DMS 273 (cell line): ENCODE data around the gene VASN.
"Not testable (repeated sequence)": the region's sequence is repeated elsewhere in the genome, so short reads cannot be mapped to it uniquely, and the experiment has no call there.

Source experiments
- DNase-seq: peaks from one replicate; lab custom pipeline; 2025; ENCODE audit not compliant: unreplicated experiment; lab: John Stamatoyannopoulos, UW

Gene VASN

DNA sequence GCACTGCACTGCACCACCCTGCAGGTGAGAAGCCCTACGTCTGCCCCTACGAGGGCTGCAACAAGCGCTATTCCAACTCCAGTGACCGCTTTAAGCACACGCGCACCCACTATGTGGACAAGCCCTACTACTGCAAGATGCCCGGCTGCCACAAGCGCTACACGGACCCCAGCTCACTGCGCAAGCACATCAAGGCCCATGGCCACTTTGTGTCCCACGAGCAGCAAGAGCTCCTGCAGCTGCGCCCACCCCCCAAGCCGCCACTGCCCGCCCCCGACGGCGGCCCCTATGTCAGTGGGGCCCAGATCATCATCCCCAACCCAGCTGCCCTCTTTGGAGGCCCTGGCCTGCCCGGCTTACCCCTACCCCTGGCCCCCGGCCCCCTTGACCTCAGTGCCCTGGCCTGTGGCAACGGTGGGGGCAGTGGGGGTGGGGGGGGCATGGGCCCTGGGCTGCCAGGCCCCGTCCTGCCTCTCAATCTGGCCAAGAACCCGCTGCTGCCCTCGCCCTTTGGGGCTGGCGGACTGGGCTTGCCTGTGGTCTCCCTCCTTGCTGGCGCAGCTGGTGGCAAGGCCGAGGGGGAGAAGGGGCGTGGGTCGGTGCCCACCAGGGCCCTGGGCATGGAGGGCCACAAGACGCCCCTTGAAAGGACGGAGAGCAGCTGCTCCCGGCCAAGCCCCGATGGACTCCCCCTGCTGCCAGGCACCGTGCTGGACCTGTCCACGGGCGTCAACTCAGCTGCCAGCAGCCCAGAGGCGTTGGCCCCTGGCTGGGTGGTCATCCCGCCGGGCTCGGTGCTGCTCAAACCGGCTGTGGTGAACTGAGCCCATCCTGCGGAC, 34.7 kb upstream of the VASN start:
- DNase-seq: no peak

DNA sequence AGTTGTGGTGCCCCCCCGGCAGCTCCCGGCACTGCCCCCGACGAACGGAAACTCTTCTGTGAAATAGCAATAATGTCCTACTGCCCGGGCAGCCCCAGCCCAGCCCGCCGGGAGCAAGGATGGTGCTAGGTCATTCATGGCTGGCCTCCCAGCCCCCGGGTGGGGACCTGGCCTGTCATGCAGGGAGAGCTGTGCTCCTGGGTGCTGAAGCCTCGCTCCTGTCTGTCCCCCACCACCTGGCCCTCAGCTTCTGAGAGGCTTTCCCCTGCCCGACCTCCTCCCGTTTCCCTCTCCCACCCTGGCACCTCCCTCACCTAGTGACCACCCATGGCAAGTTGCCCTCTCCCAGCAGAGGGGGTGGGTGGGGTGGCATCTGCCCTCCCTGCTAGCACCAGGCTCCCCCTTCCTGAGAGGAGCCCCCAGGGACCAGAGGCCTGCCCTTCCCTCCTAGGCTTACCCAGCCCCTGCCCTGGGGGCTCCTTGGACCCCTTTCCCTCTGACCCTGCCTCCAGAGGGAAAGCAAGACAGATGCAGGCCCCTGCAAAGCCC, 34.0 kb upstream of the VASN start:
- no peak for DNase-seq

DNA sequence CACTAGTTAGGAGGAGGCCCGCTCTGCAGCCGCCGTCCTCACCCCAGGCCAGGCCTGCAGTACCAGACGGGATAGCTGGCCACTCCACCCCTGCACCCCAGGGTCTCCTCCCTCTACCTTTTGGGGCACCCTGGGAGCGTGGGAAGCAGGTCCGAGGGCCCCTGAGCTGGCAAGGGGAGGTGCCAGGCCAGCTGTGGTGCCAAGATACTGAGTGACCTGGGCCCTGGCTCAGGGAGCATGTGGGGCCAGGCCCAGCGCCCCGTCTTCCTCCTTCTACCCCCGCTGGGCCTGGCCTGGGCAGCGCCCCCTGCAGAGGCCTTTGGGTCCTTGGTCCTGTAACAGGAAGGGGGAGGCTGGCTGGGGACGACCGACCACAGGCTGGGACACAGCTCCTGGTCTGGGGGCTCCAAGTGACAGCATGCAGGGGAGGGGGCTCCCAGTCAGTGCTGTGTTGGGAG, 33.5 kb upstream of the VASN start:
- no peak for DNase-seq

DNA sequence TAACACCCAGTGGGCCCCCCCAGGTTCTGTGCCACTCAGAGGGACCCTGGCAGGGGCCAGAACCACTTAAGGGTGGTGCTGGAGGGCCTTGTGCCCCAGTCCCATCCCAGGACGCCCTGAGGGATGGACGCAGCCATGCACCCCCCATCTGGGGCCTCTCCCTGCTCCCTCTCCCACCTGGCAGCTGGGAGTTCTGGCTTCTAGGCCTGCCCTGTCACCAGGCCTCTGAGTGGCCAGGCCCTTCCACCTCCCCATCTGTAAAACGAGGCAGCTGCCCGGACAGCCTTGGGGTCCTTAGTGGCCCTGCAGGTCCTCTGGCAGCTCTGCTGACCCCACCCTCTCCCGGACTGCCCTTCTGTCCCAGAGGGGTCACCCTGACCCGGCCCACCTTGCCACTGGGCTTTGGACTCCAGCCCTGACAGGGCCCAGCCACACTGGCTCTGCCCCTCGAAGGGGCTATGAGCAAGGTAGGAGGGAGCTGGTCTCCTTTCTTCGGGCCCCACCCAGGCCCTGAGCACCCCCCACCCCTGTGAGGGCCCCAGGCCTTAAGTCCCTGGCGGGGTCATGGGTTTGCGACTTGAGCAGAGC, 32.8 kb upstream of the VASN start:
- DNase-seq: no peak

DNA sequence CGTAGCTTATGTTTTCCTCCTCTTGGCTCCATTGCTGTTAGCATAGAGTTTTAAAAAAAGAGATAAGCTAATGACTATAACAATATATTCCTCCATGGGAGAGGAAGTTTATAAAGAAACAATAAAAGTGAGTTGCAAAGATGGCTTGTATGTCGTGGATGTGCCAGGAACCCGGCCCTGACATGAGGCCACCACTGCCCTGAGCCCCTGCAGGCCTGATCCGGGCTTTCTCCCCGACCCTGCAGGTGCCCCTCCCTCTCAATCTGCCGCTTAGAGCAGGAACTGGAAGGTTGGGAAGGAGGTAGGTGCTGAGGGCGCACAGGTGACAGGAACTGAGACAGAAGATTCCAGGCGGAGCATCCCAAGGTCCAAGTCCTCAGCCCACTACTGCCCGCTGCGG, 32.2 kb upstream of the VASN start:
- no peak for DNase-seq

- peak; percentile 82 for DNase-seq
These were observed 31.7 kb upstream of the VASN start for GRCh38 chr16:4339909-4340308.

DNA sequence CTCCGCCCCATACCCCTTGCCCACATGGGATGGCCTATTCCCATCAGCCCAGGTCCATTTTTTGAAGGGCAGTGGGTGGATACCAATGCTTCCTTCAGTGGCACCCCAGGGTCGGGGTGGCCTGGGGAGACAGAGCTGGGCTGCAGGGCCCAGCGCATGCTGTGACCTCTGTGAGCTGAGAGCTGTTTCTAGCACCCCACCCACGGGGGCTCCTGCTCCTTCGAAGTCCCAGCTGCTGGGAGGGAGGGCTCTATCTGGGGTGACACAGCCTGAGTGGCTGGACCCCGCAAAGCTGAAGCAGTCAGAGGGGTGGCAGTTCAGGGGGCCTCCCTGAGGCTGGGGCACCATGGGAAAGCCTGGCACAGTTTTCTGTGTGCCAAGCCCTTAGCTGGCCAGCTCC, 31.2 kb upstream of the VASN start:
- no peak for DNase-seq

DNA sequence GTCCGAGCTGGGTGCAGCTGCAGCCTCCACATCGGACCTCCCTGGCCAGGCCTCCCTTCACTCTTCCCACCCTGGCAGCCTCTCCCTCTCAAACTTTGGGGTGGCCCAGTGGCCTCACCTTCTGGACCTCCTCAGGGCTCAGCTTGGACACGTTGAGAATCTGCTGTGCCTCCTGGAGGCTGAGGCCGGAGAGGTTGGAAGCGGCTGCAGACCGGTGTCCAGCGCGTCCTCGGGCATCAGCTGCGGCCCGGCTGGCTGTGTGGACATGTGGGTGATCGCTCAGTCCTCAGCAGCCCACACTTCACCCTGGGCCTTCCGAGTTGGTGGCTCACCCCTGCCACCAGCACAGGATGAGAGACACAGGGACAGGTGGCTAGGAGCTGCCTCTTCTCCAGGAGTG, 30.4 kb upstream of the VASN start:
- DNase-seq: no peak

DNA sequence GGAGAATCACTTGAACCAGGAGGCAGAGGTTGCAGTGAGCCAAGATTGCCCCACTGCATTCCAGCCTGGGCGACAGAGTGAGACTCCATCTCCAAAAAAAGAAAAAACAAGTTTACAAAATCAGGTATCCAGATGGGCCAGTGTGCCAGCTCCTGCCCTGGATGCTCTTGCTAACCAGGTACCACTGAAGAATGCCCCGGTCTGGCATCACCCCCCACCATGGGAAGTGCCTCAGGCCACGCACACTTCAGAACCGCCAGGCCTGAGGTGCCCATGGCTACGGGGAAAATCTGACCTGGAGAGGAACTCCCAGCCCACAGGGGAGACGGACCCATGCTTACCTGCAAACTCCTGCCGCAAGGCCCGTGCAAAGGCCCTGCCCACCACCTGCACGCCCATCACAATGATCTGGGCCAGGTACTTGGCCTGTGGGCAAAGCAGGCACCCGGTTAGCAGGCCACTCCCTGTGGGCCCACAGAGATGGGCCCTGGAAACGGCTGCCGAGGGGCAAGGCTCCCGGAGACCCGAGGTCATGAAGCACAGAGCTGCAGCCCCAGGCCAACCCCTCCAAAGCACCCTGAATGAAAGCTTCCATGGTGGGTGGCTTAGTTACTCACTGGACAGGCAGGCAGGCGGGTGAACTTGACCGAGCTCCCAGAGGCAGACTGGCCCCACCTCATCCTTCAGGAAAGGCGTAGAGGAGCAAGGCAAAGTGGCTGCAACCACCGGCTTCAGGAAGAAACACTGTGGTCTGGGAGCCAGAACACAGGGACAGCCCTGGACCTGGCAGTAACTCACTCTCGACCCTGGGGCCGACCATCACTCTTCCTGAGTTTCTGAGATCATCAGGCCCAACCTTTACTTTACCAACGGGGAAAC, 28.5 kb upstream of the VASN start:
- no peak for DNase-seq

GRCh38 chr16:4344300-4344982, 27.2 kb upstream of the VASN start:
- not testable (repeated sequence) for DNase-seq

GRCh38 chr16:4344983-4345835, 26.4 kb upstream of the VASN start:
- DNase-seq: no peak

GRCh38 chr16:4345836-4346781, 25.5 kb upstream of the VASN start:
- no peak for DNase-seq

DNA sequence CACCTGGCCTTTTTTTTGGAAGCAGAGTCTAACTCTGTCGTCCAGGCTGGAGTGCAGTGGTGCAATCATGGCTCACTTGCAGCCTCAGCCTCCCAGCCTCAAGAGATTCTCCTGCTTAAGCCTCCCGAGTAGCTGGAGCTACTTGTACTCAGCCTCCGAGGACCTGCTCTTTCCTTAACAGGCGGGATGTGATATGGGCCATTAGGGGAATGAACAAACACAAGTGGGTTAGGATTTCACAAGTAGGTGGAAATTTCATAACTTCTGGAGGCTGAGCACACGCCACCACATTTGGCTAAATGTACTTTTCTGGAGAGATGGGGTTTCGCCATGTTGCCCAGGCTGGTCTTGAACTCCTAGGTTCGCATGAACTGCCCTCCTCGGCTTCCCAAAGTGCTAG, 24.6 kb upstream of the VASN start:
- DNase-seq: no peak

DNA sequence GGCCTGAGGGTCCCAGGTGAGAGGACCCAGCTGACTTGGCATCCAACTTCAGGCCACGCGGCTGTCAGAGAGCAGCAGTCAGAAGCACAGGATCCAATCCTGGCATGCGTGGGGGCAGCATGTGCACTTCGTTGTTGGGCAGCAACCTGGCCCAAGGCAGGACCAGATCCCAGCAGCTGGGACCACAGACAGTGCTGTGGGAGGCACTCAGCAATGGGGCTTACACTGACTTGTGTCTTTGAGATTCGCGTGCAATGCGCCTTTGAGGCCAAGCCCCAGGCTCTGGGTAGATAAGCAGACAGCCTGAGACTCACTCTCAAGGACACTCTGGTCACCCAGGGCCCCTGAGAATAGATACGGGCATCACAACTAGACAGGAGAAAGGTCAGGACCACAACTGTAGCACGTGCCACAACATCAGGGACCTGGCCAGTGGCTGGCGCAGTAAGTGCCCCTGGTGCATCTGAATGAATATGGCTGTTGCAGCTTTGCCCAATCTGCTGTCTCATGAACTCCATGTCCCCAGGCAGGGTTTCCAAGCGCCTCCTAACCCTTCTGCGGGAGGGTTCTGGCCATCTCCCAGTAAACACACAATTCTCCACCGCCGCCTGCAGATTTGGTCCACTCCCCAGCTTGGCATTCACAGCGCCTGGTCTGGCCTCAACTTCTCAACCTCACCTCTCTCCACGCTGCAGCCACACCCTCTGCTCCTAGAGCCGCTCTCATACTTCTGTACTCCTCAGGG, 23.7 kb upstream of the VASN start:
- DNase-seq: no peak

- DNase-seq: no peak
These were observed 22.3 kb upstream of the VASN start for GRCh38 chr16:4349332-4349731.

- no peak for DNase-seq
These were observed 21.3 kb upstream of the VASN start for GRCh38 chr16:4350365-4350786.

DNA sequence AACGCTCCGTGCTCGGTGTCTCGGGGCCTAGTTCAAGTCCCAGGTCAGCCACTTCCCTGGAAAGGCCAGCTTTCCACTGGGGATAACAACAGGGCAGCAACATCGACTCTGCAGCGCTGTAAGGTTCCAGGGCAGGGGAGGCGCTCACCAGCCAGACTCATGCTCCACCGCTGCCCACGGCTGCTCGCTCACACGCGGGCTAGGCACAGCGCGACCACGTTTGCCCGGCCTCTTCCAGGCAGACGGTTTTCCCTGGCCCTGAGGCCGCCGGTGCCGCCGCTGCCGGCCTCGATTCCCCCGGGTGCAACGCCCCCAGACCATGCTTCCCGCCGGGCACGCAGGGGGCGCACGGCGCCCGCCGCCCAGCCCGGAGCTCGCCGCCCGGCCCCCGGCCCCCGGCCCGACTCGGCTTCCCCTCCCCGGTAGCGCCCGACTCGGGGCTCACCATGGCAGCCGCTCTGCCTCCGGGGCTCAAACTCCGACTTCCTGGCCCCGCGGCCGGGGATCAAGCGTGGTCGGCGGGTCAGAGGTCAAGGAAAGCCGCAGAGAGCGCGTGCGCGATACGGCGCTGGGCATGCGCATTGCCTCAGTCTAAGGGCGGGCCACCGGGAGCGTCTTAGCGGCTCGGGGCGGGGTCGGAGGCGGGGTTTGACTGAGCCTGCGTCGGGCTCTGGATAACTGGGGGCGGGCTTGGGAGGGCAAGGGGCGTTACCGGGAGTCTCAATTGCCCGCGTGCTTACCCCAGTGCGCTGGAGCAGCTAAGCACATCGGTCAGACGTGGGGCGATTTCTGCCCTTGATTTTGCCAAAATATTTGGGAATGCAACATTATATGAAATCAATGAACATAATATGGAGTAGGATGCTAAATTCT, 20.6 kb upstream of the VASN start, which contains the start of gene PAM16:
TSS of gene PAM16 (minus strand) at position 535 of the 873 bp plus-strand sequence. CDS start at position 448, 87 bp downstream.
- peak; percentile 99 for DNase-seq
